Measurements from ENCODE around the gene NLRP9.

NLRP9 gene

GRCh38 chr19:55687281-55688201 is 50.7 kb downstream of the NLRP9 start:
- no peak for DNase-seq

DNA sequence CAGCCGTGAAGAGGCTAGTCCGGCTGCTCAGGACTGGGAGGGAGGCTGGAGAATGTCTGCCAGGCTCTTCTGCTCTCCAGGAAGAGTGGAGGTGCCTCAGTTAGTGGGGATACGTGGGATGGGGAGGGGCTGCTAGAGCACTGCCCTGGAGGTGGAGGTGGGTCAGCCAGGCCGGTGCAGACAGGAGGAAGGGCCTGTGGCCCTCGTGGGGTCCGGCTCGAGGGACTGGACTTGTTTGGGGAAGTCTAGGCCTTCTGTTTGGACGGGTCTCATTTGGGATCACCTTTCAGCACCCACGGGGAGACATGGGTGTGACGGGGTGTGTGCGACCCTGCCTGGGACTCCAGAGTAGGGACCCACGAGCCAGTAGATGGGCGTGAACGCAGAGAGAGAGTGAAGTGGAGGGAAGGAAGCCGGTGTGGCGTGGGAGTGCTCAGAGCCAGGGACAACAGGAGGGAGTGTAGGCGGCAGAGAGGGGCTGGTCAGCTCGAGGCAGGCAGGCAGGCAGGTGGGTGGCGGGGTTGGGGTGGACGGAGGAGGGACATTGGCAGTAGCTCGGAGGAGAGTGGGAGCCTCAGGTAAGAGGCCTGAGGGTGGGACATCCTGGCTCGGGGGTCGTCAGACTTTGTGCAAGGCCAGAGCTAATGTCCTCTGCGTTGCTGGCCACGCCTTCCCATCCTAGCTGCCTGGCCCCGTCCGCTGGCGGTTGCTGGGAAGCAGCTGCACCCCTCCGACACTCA is 51.7 kb downstream of the NLRP9 start:
- DNase-seq = no peak

DNA sequence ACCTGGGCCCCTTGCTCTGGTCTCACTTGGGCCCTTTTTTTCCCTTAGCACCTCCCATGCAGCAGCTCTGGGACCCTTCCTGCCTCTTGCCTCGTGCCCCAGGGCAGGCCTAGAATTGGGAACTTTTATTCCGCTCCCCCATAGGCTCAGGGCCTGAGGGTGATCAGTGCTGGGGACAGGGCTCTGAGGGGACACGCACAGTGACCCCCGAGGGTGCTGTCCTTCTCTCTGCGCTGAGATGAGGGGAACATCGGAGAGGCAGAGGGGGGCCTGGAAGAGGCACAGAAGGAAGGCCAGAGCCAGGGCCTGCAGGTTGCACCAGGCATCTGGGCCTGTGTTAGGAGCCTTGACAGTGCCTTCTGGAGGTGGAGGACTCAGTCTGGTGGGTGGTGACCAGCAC is 52.4 kb downstream of the NLRP9 start:
- DNase-seq = no peak

DNA sequence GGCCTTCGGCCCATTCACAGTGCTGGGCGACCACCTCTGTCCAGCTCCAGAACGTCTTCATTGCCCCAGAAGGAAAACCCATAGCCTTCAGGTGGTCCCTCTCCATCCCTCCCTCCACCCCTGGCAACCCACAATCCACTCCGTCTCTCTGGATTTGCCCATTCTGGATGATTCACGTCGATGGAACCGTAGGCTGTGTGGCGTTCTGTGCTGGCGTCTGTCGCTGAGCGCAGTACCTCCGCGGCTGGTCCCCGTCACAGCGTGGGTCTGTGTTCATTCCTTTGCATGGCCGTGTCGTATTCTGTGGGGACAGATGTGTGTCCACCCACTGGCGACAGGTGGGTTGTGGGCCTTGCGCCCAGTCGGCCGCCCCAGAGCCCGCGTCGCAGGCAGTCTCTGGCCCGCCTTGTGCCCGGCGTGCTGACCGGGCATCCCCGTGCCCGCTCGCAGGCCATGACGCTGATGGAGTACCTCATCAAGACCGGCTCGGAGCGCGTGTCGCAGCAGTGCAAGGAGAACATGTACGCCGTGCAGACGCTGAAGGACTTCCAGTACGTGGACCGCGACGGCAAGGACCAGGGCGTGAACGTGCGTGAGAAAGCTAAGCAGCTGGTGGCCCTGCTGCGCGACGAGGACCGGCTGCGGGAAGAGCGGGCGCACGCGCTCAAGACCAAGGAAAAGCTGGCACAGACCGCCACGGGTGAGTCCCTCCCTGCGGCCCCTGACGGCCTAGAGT is 53.1 kb downstream of the NLRP9 start:
- DNase-seq = no peak

GRCh38 chr19:55683449-55684261 is 54.5 kb downstream of the NLRP9 start:
- no peak for DNase-seq

DNA sequence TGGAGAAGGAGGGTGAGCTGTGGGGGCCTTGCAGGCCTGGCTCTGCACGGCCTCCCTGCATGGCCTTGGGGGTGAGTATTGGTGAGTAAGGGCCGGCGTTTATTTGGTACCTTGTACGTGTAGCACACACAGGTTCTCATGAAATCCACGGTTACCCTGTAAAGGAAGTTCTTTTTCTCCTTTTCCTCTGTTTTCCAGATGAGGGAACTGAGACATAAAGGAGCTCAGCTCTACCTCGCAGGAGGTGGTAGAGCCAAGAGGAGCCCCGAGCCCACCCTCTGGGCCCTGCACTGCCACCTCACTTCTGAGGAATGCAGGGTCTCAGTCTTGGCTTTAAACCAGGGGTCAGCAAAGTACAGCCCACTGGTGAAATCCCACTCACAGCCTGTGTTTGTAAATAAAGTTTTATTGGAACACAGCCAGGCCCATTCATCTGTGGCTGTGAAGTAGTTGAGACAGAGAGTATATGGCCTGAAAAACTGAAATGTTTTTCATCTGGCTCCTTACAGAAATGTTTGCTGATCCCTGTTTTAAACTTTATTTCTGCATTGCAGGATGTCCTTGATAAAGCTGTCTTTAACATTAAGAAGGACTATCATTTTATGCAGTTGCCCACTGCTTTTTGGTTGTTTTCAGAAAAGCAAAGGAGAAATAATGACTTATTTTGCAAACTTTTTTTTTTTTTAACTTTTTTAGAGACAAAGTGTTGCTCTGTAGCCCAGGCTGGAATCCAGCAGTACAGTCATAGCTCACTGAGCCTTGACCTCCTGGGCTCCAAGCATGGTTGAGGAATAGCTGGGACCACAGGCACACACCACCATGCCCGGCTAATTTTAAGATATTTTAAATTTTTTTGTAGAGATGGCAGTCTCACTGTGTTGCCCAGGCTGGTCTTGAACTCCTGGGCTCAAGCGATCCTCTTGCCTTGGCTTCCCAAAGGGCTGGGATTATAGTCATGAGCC is 56.8 kb downstream of the NLRP9 start:
- DNase-seq = no peak

- DNase-seq = no peak
Observed at GRCh38 chr19:55680339-55681130, 57.7 kb downstream of the NLRP9 start.

GRCh38 chr19:55679343-55680257 is 58.6 kb downstream of the NLRP9 start:
- peak; percentile 24 for DNase-seq

GRCh38 chr19:55678121-55678671 is 60.0 kb downstream of the NLRP9 start:
- no peak for DNase-seq

DNA sequence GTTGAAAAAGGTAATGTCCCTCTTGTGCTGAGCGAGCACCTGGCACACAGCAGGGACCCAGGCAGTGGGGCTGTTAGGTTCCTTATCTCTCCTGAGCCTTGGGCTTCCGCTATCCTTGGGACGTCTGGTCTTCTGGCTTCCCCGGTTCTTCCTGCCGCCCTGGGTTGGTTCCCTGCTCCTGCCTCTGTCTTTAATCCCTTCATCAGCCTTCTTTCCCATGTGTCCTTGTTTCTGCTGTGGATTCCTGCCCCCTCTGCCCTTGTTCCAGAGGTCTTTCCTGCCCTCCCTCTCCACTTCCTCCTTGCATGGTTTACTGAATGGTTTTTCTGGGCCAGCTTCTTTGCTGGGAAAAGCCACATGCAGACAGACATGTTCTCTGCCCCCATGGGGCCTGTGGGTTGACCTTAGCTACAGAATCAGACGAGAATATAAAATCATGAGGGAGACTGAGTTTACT is 60.6 kb downstream of the NLRP9 start:
- no peak for DNase-seq

DNA sequence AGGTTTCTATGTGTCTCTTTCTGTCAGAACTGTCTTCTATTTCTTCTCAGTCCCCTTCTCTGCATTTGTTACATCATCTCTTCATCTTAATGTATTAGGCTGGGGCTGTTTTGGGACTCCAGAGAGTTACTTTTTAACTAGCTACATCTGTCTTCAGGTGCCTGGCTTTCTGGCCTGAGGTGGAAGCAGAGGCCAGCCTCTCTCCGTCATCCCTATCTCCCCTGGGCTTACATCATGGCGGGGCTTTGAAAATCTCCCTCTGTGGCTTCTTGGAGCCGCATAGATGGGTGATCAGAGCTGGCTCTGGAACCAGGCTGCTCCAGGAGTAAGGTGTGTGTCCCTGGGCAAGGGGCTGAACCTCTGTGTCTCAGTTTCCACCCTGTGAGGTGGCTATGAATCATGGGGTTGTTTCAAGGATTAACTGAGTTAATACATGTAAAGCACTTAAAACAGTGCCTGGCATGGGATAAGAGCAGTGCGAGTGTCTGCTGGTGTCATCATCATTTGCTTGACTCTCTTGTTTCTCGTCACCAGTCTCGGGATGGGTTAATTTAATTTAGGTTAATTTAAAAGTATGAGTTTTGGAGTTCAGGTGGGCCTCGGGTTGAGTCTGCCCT is 61.2 kb downstream of the NLRP9 start:
- no peak for DNase-seq

DNA sequence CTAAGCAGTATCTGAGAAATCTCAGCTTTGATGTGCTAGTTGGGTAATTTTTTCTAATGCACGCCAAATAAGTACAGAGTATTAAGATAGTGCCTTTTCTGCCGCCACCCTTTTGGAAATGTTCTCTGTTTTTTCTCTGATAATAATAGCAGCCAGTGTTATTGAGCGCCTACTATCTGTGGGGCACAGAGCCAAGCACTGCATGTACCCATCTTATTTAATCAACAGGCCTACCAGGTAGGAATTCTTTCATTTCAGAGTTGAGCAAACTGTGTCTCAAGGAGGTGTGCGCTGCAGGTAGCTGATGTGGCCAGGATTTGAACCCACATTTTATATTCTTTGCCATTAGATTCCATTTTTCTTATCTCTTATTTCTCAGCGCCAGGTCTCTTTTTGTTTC is 61.8 kb downstream of the NLRP9 start:
- no peak for DNase-seq

- DNase-seq = no peak
Observed at GRCh38 chr19:55675661-55676354, 62.4 kb downstream of the NLRP9 start.

GRCh38 chr19:55674841-55675660 is 63.2 kb downstream of the NLRP9 start, which contains the start of gene EPN1:
EPN1 (plus strand) TSS chr19:55675226; CDS start chr19:55678628, 3,402 bp downstream.
- DNase-seq = peak; percentile 96

DNA sequence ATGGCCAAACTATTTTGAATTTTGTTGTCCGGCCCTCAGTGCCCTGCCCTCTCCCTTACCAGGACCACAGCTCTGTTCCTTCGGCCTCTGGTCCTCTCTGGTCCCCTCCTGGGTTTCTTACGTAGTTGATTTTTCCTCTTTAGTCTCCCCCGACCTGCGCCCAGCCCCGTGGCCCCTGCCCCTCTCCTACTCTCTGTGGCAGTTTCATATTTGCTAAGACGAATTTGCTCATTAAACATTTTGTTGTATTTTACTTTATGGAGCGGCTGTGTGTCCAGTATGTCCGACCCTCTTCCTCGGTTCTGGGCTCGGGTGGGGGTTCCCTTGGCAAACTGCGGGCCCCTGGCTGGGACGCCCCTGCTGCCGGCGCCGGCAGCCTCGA is 63.8 kb downstream of the NLRP9 start:
- no peak for DNase-seq

DNA sequence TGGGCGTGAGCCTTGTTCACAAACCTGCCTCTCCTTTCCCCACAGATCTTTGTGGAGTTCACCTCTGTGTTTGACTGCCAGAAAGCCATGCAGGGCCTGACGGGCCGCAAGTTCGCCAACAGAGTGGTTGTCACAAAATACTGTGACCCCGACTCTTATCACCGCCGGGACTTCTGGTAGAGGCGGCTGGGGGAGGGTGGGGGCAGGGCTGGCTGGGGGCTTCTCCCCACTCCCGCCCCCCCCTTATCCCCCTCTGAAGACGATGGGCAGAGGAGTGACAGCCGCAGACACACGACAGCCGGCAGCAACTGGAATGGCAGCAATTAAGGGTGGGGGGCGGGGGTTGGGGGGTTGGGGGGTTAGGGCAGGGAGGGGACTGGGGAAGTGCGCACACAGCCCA is 64.3 kb downstream of the NLRP9 start:
- DNase-seq = no peak

All from fibroblast of skin of back (primary cell).